Fibroblast of skin of scalp (primary cell): ENCODE results near the gene BBC3. TPM values are rescaled to one million over a fixed set of nuclear protein-coding genes. Genes with fewer than 3 reads are reported as not detected.
"Not testable (repeated sequence)": the region's sequence is repeated elsewhere in the genome, so short reads cannot be mapped to it uniquely, and the experiment has no call there.

Experiments used
- DNase-seq: peaks from one replicate; pipeline ENCODE4 v3.0.0-alpha.2; 2013
- polyA plus RNA-seq, 2 experiments: library from polyadenylated mRNA; unstranded; fragments of 120-200 nt; gene quantifications; one replicate each; pipeline ENCODE4 v1.2.1, GENCODE V29; 2013; ENCODE audit not compliant: insufficient read length in 2 of 2

BBC3 gene, protein sequence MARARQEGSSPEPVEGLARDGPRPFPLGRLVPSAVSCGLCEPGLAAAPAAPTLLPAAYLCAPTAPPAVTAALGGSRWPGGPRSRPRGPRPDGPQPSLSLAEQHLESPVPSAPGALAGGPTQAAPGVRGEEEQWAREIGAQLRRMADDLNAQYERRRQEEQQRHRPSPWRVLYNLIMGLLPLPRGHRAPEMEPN
- polyA plus RNA-seq (2013, experiment 1 of 2; ENCODE audit: insufficient read length) = 10.1 TPM
- polyA plus RNA-seq (2013, experiment 2 of 2; ENCODE audit: insufficient read length) = 11.2 TPM

DNA sequence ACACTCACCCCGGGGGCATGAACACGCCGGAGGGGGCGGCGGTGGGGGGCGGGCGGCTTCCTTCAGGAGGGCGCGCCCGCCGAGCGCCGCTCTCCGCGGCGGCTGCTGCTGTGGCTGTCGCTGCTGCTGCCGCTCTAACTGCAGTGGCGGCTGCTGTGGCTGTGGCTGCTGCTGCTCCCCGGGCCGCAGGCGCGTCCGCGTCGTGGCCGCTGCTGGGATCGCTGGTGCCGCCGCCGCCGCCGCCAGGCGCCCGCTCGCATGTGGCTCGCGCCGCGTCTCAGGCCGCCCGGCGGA lies at the start of gene BBC3:
Gene BBC3 (minus strand): TSS at position 279 of the 294 bp plus-strand sequence. CDS start 2,768 bp downstream, outside the sequence.
- no peak for DNase-seq

DNA sequence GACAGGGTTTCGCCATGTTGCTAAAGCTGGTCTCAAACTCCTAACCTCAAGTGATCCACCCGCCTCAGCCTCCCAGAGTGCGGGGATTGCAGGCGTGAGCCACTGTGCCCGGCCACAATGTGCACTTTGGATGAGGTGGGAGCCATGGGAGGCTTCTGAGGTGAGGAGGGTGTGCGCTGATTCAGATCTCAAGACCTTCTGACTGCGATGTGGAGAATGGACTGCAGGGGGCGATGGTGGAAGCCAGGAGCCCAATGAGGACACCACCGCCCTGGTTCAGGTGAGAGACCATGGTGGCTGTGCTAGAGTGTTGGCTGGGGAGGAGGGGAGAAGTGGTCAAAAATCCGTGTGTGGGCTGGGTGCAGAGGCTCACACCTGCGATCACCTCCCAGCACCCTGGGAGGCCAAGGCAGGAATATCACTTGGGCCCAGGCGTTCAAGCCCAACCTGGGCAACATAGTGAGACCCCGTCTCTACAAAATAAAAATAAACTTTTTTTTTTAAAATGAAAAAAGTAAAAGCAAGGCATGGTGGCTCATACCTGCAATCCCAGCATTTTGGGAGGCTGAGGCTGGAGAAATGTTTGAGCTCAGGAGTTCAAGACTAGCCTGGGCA lies 49.3 kb upstream of the BBC3 start:
- peak; percentile 38 for DNase-seq

DNA sequence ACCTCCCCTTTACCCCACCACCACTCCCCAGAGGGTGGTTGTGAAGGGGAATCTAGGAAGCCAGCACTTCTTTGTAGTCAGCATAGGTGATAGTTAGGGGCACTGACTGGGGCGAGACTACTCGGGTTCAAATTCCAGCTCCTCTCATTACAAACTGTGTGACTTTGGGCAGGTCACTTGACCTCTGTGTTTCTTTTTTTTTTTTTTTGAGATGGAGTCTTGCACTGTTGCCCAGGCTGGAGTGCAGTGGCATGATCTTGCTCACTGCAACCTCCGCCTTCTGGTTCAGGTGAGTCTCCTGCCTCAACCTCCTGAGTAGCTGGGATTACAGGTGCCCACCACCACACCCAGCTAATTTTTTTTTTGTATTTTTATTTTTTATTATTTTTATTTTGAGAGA lies 45.5 kb upstream of the BBC3 start:
- DNase-seq = not testable (repeated sequence)

DNA sequence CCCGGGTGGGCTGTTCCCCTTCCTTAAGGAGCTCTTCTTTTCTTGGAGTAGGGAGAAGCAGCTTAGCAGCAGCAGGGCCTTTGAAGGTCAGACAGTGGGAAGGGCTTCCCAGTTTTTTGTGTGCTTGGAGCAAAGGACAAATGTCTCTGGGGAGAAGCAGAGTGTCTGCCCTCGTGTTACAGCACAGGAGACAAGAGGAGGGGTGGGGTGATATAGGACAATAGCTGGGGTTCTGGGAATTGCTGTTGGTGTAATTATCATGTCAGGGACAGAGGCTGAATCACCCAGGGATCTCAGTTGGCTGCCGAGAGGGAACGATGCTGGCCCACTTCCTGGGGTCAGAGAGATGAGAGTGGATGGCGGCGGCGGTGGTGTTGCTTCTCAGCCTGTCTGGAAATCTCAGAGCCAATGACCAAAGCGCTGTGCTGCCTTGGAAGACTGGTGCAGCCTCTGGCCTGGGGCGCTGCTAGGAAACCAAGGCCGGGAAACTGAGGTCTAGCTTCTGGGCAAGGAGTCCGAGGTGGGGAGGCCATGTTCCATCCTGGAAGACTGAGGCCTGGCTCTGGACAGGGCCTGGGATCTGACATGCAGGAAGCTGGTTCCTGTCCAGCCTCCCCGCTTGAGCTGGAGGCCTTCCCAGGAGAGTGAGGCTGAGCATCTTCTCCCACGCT lies 44.9 kb upstream of the BBC3 start:
- peak; percentile 45 for DNase-seq

DNA sequence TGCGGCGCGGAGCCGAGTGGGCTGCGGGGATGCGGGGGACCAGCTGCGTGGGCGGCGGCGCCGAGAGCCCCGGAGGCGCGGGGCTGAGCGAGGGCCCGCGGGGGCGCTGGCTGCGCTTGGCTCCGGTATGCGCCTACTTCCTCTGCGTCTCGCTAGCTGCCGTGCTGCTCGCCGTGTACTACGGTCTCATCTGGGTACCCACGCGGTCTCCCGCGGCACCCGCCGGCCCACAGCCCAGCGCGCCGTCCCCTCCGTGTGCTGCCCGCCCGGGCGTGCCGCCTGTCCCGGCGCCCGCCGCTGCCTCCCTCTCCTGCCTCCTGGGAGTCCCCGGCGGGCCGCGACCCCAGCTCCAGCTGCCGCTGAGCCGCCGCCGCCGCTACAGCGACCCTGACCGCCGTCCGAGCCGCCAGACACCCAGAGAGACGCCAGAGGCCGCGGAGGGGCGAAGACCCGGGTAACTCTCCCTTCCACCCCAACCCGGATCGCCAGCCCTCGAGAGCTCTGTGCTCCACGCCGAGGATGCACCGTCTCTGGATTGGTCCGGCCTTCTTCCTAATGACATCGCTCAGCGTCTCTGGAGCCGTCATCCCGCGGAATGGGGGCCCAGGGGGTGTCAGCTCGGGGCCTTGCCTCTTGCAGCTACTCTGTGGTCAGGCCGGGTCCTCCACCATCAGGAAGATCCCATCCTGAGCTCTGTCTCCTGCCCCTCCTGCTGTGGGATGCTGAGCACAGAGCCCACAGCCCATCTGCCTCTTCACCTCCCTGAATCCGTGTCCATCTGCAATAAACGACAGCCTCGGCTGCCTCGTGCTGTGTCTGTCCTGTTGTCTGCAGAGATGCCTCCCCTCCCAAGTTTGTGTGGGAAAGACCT lies 44.1 kb upstream of the BBC3 start:
- DNase-seq = no peak

DNA sequence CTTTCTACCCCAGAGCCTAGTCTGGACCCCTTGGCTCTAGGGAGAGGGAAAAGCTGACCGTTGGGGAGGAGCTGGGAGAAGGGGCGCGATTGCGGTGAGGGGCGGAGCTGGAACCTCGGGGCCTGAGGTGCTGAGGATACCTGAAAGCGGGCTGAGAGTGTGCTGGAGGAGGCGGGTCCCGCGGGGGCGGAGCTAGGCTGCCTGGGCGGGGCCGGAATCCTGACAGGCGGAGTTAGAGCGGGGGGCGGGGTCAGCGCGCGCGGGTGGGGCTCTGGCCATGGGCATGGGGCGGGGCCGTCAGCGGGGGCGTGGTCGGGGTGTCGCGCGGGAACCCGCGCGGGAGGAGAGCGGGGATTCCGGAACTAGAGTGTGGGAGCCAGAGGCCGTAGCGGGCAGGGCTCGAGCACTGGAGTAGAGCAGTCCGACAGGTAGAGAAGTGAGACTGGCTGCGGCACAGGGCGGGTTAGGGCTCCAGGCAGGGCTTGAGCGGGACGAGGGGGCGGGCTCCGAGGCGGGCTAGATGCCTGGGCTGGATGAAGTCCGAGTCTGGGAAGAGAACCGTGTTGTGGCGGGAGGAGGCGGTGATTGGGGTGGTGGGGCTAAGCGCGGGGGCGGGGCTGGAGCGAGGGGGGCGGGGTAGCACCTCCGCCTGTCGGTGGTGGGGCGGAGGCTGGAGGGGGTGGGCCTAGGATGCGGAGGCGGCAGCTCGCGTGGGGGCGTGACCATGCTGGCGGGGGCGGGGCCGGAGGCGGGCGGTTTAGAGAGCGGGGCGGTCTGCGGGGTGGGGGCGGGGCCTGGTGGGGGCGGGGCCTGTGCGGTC lies 43.3 kb upstream of the BBC3 start, which contains the start of gene INAFM1:
Gene INAFM1 (plus strand): TSS at position 815 of the 820 bp plus-strand sequence. CDS start 35 bp downstream, outside the sequence.
- peak; percentile 94 for DNase-seq

DNA sequence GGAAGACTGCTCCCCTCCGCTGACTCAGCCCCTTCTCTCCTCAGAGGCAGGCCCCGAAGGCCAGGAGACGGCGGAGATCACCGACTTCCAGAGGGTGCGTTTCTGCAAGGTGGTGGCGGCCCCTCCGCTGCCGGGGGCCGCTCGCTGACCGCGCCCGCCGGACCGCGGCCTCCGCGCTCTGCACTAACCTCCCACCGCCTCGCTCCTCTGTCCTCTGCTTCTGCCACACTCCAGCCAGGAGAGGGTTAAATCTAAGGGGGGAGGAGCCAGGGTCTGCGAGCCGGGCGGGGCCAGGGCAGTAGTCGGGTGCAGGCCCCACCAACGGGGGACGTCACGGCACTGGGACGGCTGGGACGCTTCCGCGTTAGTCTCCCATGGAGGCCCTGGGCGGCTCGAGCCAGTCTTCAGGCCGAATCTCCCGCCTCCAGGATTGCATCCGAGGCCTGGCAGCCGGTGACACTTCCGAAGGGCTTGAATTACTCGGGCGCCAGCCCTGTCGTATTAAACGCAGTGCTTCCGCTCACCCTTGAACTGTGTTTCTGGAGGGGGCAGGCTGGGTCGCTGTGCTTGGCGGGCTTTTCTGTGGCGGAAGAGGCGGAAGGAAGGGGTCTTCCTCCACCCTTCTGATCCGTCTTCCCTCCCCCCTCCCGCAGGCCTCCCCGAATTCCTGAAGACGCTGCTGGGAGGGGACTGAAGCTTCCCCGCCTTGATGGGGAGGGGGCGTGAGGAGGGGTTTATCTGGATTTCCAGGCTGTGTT lies 42.5 kb upstream of the BBC3 start:
- peak; percentile 95 for DNase-seq

DNA sequence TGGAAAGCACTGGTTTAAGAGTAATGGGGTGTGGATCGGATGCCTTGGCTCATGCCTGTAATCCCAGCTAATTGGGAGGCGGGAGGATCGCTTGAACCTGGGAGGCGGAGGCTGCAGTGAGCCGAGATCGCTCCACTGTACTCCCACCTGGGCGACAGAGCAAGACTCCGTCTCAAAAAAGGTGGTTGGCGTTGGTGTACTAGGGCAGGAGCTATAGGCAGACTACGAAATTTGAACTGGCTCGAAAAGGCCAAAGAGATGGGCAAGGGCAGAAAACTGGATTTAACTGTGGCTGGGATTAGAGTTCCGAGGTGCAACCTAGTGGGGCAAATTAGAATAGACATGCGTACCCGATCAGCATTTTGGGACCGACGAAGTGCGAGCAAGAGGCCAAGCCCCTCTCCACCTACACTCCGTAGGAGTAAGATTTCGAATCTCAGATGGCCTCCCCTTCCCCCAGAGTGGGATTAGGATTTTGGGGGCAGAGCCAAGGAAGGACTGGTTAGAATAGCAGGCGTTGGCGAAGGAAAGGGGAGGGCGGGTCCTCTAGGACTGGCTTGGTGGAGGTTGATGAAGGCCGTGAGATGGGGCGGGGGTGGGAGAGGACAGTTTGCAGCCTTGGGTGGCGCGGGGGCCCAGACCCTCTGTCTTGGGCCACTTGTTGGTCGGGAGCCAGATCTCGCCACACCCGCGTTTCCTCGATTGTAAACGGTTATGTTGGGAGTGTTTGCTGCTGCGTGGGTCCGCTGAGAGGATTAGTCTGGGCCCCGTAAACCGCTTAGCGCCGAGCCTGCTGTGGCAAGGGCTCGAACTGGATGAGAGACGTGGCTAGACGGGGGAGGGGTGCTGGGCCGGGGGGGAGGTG lies 41.7 kb upstream of the BBC3 start:
- DNase-seq = peak; percentile 88

DNA sequence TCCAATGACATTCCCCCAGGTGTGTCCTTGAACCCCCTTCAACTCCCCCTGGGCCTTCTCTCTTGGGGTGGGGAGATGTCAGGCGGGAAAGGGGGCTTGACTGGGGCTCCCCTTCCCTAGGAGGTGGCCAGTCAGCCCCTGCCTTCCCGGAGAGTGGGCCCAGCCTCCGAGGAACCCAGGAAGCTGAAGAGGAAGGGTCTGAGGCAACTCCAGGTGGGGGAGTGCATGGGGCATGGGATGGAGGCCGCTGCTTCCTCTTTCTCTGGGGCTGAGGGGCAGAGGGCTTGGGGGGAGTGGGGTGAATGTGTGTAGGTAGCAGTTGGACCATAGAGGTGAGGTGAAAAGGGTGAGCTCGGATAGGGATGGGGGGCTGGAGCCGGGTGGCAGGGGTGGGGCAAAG lies 41.0 kb upstream of the BBC3 start:
- DNase-seq = no peak

DNA sequence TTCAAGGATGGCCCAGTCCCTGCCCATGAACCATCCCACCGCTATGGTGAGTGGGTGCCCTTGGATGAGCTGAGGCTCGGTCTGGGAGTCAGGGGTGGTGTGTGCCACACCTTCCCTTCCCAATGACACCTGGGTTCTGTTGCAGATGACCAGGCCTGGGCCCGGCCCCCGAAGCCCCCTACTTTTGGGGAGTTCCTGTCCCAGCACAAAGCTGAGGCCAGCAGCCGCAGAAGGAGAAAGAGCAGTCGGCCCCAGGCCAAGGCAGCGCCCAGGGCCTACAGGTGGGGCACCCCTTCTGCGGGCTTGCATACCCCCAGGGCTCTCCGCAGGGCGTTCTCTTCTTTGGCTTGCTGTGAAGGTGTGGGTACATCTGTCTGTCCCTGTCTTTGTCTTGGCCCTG lies 39.4 kb upstream of the BBC3 start:
- no peak for DNase-seq

DNA sequence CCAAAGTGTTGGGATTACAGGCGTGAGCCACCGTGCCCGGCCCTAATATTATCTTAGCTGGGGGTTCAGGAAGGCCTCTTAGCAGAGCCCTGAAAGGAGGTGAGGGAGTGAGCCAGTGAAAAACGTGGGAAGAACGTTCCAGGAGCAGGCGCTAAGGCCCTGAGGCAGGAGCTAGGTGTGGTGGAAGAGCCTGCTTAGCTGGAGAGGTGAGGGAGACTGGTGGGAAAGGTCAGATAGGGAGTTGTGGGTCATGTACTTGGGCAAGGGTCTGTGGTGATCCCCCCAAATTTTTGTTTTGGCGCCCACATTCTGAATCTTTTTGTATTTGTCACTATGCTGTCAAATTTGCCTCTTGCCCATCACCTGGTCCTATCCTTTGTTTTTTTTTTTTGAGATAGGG lies 38.6 kb upstream of the BBC3 start:
- no peak for DNase-seq

DNA sequence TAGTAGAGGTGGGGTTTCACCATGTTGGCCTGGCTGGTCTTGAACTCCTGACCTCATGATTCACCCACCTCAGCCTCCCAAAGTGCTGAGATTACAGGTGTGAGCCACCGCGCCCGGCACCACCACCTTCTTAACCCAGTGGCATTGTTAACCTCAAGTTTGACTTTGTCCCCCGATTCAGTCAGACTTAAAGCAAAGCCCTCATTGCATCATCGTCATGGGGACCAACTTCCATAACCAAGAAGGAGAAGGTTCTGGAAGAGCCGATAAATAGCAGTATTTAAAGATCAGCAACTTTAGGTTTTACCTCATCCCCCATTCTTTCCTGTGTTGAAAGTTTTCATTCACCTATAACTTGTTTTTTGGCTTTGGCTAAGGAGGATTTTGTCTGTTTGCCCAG lies 37.0 kb upstream of the BBC3 start:
- no peak for DNase-seq

DNA sequence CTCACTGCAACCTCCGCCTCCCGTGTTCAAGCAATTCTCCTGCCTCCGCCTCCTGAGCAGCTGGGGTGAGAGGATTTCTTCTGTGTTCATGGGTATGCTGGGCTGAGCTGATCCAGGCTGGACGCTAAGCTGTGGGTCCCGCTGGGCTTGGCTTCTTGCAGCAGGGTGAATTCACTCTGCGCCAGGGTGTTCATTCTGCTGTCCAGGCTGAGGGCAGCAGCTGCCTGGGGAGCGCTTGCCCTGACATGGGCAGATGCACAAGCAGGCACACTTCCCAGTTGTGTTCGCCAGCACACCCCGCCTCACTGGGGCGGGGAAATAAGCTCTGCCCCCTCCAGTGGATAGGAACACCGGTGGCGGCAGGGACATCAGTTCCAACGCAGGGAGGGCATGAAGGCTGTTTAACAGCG lies 36.4 kb upstream of the BBC3 start:
- no peak for DNase-seq

DNA sequence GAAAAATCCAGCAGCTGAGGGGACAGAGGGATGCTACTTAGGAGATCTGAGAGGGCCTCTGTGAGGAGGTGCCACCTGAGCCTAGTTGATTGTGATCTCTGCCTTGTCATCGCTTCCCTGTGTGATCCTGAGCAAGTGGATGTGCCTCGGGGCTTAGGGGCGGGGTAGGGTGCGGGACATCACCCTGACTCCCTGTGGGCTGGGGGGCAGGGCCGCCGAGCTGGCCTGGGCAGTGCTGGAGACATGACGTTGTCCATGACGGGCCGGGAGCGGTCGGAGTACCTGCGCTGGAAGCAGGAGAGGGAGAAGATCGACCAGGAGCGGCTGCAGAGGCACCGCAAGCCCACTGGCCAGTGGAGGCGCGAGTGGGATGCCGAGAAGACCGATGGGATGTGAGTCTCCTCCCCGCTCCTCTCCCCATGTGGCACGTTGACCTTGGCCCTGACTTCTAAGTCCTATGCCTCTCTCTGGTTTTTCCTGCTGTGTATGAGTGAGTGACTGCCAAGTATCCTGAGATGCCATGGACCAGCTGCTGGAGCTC lies 35.5 kb upstream of the BBC3 start:
- no peak for DNase-seq

DNA sequence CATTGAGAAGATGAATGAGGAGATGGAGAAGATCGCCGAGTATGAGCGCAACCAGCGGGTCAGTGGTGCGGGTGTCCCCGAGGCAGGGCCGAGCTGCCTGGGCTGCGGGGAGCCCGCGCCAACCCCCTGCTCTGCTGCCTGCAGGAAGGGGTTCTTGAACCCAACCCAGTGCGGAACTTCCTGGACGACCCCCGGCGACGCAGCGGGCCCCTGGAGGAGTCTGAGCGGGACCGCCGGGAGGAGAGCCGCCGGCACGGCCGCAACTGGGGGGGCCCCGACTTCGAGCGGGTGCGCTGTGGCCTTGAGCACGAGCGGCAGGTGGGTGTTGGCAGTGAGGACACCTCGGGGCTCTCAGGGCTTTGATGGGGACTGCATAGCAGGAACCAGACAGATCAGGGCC lies 33.6 kb upstream of the BBC3 start:
- no peak for DNase-seq

DNA sequence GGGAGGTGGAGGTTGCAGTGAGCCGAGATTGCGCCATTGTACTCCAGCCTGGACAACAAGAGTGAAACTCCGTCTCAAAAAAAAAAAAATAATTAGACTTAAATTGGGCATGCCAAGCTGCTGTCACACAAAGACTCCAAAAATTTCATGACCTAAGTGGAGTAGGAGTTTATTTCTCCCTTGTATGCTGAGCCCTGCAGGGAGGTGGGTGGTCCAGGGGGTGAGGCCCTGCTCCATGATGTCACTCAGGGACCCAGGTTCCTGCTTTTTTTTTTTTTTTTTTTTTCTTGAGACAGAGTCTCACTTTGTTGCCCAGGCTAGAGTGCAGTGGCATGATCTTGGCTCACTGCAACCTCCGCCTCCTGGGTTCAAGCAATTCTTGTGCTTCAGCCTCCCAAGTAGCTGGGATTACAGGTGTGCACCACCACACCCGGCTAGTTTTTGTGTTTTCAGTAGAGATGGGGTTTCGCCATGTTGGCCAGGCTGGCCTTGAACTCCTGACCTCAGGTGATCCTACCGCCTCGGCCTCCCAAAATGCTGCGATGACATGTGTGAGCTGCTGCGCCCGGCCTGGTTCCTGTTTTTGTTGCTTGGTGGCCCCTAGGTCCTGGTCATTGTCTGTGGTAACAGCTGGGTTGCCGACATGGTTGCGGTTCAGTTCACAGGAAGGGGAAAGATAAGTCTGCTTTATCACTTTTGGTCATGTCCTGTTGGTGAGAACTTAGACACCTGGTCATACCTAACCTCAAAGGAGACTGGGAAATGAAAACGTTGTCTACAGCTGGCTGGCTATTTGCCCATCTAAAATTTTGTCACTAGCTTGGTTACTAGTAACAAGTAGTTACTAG lies 31.2 kb upstream of the BBC3 start:
- not testable (repeated sequence) for DNase-seq

DNA sequence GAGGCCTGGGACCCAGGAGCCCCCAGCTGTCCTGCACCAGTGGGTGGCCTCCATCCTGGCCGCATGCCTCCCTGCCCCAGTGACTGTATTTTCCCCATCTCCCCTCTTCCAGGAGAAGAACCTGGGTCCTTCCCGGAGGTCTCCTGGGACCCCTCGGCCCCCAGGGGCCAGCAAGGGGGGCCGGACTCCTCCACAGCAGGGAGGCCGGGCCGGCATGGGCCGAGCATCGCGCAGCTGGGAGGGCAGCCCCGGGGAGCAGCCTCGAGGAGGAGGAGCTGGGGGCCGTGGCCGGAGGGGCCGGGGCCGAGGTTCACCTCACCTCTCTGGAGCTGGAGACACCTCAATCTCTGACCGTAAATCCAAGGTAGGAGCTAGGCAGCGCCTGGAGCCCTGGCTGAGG lies 29.5 kb upstream of the BBC3 start:
- no peak for DNase-seq

DNA sequence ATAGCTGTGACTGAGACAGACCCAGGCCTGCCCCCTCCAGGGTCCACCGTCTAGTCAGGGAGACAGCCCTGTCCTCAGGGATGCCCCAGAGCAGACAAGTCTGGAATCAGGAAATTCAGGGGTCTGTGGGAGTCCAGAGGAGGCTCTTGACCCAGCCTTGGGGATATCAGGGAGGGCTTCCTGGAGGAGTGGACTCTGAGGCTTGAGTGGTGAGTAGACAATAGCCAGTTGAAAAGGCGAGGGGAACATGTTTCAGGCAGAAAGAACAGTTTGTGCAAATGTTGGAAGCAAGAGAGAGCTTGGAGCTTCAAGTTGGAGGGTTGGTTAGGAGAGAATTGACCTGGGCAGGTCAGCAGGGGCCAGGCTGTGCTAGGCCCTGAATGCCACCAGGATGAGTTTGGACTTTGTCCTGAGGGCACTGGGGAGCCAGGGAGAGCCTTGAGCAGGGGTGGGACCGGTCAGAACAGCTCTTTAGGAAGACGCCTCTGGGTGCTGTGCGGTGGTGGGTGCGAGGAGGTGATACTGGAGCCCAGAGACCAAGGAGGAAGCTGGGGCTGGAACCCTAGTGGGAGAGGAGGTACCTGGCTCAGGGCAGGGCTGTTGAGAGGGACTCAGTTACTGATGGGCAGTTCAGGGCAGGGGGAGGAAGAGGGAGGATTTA lies 28.0 kb upstream of the BBC3 start:
- no peak for DNase-seq
